GM12872 (cell line): ENCODE measurements around the gene PDCD4.

Experiments
- CTCF ChIP-seq: IDR thresholded peaks from 3 replicates; pipeline ENCODE4 v1.5.1; 2011; ENCODE audit warnings: low read depth, mild to moderate bottlenecking, low read length, moderate library complexity; ENCODE audit not compliant: insufficient read depth

Gene PDCD4

GRCh38 chr10:110859206-110859972 lies 12.3 kb upstream of the PDCD4 start:
- no peak for TF ChIP-seq CTCF

- no peak for TF ChIP-seq CTCF
These were observed 11.8 kb upstream of the PDCD4 start for GRCh38 chr10:110859973-110860376.

GRCh38 chr10:110860576-110861241 lies 11.0 kb upstream of the PDCD4 start:
- no peak for TF ChIP-seq CTCF

GRCh38 chr10:110861476-110861875 lies 10.3 kb upstream of the PDCD4 start:
- no peak for TF ChIP-seq CTCF

- no peak for TF ChIP-seq CTCF
These were observed 9.6 kb upstream of the PDCD4 start for GRCh38 chr10:110861930-110862649.

- no peak for TF ChIP-seq CTCF
These were observed 8.8 kb upstream of the PDCD4 start for GRCh38 chr10:110862961-110863360.

GRCh38 chr10:110863361-110863760 lies 8.4 kb upstream of the PDCD4 start:
- TF ChIP-seq CTCF = no peak
